DOHH2 (cell line): ENCODE data around the gene ACOX3.

Experiments used
- EZH2phosphoT487 ChIP-seq: fragments of 200-600 bp; sonication (generic); IDR thresholded peaks from 2 replicates; pipeline ENCODE4 v1.6.1; 2017; ENCODE audit warnings: borderline replicate concordance, mild to moderate bottlenecking, antibody characterized with exemption, low read length, moderate library complexity, mixed read lengths
- TF ChIP-seq, protein P1 (sequence below): fragments of 200-600 bp; sonication (generic); IDR thresholded peaks from one replicate; pipeline ENCODE4 v1.5.1; 2014; ENCODE audit warnings: antibody characterized with exemption, mild to moderate bottlenecking, low read depth, low read length; ENCODE audit not compliant: poor library complexity, severe bottlenecking

DNA sequence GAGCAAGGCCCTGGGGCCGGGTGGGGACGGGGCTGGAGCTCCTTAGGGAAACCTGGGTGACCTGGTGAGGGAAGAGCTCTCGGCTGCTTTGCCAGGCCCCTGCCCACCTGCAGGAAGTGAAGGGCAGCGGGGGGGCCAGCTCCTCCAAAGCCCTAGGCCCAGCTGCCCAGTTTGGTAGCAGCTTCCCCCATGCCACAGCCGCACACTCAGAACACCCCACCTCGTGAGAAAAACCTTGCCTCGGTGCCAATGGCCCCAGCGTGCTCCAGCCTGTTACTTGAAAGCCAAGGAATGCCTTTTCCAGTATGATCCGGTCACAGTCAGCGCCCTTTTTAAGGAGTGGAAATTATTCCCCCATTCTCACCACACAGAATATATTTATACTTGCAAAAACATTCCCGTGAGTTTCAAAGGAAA lies 38.3 kb downstream of the ACOX3 start:
- TF ChIP-seq, protein P1, sequence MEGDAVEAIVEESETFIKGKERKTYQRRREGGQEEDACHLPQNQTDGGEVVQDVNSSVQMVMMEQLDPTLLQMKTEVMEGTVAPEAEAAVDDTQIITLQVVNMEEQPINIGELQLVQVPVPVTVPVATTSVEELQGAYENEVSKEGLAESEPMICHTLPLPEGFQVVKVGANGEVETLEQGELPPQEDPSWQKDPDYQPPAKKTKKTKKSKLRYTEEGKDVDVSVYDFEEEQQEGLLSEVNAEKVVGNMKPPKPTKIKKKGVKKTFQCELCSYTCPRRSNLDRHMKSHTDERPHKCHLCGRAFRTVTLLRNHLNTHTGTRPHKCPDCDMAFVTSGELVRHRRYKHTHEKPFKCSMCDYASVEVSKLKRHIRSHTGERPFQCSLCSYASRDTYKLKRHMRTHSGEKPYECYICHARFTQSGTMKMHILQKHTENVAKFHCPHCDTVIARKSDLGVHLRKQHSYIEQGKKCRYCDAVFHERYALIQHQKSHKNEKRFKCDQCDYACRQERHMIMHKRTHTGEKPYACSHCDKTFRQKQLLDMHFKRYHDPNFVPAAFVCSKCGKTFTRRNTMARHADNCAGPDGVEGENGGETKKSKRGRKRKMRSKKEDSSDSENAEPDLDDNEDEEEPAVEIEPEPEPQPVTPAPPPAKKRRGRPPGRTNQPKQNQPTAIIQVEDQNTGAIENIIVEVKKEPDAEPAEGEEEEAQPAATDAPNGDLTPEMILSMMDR, result no peak
- TF ChIP-seq EZH2phosphoT487, result no peak
